NOMO-1 treated with dmso at 0.1 percent for 144 hours (cell line): ENCODE measurements around the gene TTC17.
A peak's percentile ranks its signal among the peaks of the same experiment; 100 is the strongest.
"Not testable (repeated sequence)": the region's sequence is repeated elsewhere in the genome, so short reads cannot be mapped to it uniquely, and the experiment has no call there.

ENCODE experiments used
- DNase-seq: peaks from one replicate; lab custom pipeline; 2025; ENCODE audit not compliant: unreplicated experiment; lab: John Stamatoyannopoulos, UW

The TTC17 gene

DNA sequence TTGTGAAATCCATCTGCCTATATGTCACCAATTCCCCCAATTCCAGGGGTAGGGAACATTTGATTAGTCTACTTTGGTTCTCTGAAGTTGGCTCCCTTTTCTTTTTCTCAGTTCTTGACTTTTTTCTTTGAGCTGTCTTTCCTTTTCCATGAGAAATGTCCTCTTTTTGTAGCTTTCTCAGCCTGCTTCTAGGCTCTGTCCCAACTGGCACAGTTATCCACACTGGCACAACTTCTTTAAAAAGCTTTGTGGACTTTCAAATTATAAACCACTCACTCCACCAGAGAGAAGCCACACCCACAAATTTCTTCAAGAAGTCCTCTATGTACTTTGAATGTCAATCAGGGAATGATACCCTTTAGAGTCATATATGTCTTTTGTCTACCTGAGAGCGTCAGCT, 100.5 kb downstream of the TTC17 start:
- no peak for DNase-seq

- no peak for DNase-seq
Measured at GRCh38 chr11:43462359-43462758, 103.6 kb downstream of the TTC17 start.

- DNase-seq: no peak
Measured at GRCh38 chr11:43467958-43468357, 109.2 kb downstream of the TTC17 start.

DNA sequence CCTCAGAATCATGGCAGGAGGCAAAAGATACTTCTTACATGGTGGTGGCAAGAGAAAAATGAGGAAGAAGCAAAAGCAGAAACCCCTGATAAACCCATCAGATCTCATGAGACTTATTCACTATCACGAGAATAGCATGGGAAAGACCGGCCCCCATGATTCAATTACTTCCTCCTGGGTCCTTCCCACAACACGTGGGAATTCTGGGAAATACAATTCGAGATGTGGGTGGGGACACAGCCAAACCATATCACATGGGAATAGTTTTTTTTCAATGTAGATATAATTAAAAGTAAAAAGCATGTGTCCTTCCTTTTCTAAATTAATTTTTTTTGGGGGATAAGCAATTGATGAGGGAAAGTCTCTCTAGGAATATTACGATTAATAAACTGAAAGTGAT, 118.8 kb downstream of the TTC17 start:
- not testable (repeated sequence) for DNase-seq

GRCh38 chr11:43486141-43486540, 127.4 kb downstream of the TTC17 start:
- no peak for DNase-seq

DNA sequence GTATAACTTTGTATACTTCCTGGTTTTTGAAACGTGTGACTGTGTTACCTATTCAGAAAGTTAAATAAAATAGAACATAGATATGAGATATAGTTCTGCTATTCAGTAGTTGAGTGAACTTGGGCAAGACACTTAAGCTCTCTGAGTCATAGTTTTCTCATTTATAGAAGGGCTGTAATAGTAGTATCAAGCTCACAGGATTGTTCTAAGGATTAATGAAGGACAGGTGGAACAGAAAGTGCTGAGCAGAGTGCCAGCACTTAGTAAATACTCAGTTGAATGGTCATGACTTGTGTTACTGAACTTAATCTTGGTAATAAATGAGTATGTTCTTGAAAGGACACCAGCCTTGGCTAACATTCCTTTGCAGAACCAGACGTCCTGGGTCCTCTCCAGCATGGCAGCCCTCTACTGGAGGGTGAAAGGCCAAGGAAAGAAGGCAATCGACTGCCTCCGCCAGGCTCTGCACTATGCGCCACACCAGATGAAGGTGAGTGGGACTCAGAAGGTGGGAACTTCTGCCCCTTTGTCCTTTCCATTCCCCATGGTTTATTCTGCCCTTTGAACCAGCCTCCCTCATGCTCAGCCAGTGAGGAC, 131.2 kb downstream of the TTC17 start:
- no peak for DNase-seq

DNA sequence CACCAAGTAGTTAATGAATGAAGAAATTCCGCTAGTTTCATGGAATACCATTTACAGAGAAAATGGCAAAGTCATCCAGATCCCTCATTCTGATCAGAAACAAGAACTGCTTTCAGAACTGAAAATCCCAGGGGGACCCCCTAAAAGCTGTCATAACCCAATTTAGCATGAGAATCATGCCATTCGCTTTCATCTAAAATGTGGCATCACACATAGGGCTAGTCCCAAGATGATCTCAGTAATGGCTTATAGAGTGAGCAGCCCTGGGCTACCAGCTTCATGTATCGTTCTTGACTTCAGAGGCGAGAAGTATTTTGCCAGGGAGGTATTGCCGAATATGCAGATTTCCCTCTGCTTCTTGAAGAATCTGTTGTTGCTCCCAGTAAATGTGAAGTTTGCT, 134.0 kb downstream of the TTC17 start:
- DNase-seq: no peak

- DNase-seq: no peak
Measured at GRCh38 chr11:43493431-43493830, 134.7 kb downstream of the TTC17 start.

DNA sequence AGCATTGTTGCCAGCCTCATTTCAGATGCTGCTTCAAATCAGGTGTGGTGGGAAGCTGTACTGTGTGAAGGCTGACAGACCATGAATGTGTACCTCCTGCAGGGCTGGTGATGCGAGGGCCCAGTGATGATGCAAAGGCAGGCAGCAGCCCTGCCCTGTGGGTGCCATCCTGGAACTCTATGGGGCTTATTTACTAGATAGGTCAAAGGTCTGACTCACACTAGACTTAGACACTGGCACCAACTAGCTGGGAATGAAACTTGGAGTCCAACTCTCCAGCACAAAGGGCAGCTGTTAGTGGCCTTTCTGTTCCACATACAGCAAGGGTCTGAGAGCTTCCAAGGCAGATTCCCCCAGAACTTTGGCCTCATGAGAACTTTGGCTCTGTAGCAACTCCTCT, 138.4 kb downstream of the TTC17 start:
- DNase-seq: no peak

- no peak for DNase-seq
Measured at GRCh38 chr11:43498561-43498960, 139.8 kb downstream of the TTC17 start.

DNA sequence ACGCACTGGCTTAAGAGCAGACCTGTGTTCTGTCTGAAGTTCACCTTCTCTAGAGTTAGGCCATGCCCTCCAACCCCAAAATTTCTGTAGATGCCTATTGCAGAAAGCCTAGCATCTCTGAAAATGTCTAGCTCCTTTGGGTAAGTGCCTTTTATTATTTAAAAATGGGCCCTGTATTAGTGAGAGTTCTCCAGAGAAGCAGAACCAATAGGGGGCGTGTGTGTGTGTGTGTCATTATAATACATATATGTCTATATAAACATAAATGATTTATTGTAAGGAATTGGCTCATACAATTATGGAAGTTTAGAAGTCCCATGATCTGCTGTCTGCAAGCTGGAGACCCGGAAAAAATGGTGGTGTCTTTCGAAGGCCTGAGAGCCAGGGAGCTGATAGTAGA, 144.7 kb downstream of the TTC17 start:
- no peak for DNase-seq

DNA sequence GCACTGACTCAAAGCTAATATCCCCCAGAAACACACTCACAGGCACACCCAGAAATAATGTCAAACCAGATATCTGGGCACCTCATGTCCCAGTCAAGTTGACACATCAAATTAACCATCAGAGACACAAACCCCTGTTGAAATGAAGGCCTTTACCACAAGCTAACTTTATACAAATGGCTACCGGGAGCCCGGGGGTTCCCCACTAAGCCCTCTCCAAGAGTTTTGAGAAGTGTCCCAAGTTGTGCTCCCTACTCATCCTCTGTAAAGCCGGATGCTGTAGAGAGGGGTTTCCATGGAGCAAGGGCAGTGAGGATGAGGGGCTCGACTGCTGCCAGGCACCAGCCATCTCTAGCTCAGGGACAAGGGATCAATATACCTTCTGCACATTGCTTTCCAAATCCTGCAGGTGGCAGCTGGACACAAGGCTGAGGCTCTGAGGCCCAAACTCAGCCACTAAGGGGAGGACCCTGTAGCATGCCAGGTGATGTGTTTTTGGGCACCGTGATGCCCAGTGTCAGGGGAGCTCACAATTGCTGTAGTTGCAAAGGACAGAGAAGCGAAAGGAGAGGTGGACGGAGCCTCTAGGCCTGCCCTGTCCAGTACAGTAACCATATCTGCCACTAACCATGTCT, 145.7 kb downstream of the TTC17 start:
- DNase-seq: no peak

DNA sequence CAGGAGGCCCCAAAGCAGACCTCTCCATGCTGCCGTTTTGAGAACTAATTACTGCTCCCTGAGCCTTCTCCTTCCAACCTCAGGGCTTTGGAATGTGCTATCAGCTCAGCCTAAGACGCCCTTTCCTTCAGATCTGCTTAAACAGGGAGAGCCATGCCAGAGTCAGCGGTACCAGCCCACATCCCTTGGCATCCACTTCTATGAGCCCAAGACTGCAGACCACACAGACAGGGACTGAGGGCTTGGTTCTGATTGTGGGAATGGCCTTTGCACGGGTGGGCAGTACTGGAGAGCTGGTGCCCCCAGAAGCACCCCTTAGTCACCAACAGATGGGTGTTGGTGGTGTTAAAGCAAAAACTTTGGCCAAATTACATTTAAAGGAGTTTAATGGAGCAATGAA, 146.5 kb downstream of the TTC17 start:
- DNase-seq: no peak

- no peak for DNase-seq
Measured at GRCh38 chr11:43507171-43507570, 148.5 kb downstream of the TTC17 start.

- DNase-seq: peak; percentile 26
Measured at GRCh38 chr11:43508511-43508918, 149.8 kb downstream of the TTC17 start.

DNA sequence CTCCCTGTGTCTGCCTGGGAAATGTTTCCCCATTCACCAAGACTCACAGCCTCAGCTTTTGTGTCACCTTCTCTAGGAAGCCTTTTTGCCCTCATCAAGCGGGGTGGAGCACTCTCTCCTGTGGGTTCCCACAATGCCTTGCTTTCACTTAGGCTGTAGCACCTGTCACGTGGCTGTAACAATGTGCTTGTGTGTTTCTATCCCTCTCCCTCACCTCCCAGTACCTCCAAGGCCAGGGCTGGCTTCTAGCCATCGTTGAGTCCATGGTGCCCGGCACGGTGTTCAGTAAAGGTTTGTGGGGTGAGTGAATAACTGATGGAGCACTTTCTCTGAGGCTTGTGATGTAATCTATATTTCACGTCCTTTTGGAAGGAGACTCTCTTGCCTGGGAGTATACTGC, 153.2 kb downstream of the TTC17 start:
- DNase-seq: no peak

GRCh38 chr11:43515090-43515489, 156.4 kb downstream of the TTC17 start:
- no peak for DNase-seq

GRCh38 chr11:43516316-43516850, 157.7 kb downstream of the TTC17 start:
- no peak for DNase-seq

- DNase-seq: no peak
Measured at GRCh38 chr11:43517518-43517917, 158.8 kb downstream of the TTC17 start.

DNA sequence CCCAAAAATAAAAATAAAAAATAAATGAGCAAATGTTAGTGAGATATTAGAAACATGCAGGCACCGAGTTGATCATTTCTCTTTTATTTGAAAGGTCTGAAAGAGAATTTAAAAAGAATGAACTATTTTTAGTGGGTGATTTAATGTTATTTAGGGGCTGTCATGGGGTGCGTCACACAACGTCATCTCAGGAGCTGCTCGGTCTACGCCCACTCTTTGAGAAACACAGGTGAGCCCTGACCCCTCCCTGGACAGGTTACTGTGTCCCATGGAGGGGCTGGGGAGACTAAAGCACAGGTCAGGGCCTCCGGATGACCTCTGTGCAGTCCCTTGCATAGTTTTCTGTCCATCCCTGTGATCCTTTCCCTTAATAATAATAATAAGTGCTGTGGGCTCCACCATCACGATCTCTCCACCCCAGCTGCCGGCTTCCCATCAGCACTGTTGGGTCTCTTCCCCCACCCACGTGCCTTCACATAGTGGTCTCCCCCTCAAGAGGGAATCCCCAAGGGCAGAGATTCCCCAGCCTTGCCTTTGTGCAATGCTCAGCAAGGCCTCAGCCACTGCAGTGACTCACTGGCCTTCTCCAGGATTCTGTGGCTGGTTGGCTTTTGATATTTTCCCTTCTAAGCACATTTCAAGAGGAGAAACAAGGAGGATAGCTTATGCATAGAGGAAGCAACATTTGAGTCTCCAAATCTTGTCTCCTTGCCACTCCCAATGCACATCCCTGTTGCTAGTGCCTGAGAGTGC, 159.9 kb downstream of the TTC17 start:
- DNase-seq: no peak

DNA sequence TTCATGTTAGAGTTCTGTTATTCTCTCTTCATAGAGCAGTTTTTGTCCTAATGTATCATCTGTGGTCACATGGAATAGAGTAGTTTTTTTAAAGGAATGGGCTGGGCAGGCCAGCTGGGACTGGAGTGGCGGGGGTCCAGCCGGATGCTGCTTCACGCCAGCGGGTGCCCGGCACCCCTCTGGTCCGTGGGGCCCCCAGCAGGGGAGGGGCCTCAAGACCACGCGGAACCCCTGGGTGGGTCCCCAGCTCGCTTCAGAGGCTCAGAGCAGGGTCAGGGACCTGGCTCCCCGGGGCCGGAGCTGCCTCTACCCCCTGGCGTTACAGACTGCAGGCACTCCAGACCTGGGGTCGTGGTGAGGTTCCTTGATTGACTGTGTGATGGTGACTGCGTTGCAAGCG, 162.8 kb downstream of the TTC17 start:
- no peak for DNase-seq

DNA sequence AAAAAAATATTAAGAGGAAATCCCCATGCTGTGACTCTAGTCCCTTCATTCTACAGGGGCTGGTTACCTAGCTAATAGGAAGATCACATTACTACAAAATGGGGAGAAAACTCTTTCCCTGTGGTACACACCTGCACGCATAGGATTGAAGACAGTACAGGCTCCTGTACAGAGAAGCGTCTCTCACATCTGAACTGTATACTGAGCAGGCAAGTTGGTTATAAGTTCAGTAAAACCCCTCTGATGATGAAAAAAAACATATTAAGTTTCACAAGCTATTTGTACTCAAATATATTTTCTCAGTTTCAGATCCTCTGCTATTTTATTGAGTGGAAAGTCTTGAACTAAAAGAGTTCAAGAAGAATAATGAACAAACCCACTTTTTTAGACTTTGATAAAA, 164.9 kb downstream of the TTC17 start:
- DNase-seq: no peak
